GM21529 (cell line): ENCODE results near the gene MAPRE2.

ENCODE experiments used
- ATAC-seq: cut with Tn5 transposase; IDR thresholded peaks from one replicate; pipeline ENCODE4 v1.9.1; 2021; ENCODE audit not compliant: unreplicated experiment

The MAPRE2 gene

GRCh38 chr18:35032113-35032512 is 9.1 kb upstream of the MAPRE2 start:
- ATAC-seq = no peak

GRCh38 chr18:35038029-35038428 is 3.2 kb upstream of the MAPRE2 start:
- no peak for ATAC-seq

- ATAC-seq = peak; percentile 36
Observed at GRCh38 chr18:35038881-35039491, 2.2 kb upstream of the MAPRE2 start.

GRCh38 chr18:35040638-35040987 is 600 bp upstream of the MAPRE2 start:
- no peak for ATAC-seq

- no peak for ATAC-seq
Observed at GRCh38 chr18:35041815-35042387, 688 bp downstream of the MAPRE2 start.

GRCh38 chr18:35042389-35043071 is 1.3 kb downstream of the MAPRE2 start:
- ATAC-seq = peak; percentile 14

- ATAC-seq = no peak
Observed at GRCh38 chr18:35043207-35043606, 2.0 kb downstream of the MAPRE2 start.

- no peak for ATAC-seq
Observed at GRCh38 chr18:35045121-35045520, 3.9 kb downstream of the MAPRE2 start.

- ATAC-seq = no peak
Observed at GRCh38 chr18:35045806-35046205, 4.6 kb downstream of the MAPRE2 start.

GRCh38 chr18:35047697-35048292 is 6.6 kb downstream of the MAPRE2 start:
- no peak for ATAC-seq

- peak; percentile 27 for ATAC-seq
Observed at GRCh38 chr18:35049111-35050027, 8.2 kb downstream of the MAPRE2 start.

GRCh38 chr18:35050028-35050546 is 8.9 kb downstream of the MAPRE2 start:
- ATAC-seq = peak; percentile 33

GRCh38 chr18:35050705-35051195 is 9.5 kb downstream of the MAPRE2 start:
- ATAC-seq = no peak

- ATAC-seq = no peak
Observed at GRCh38 chr18:35051641-35052377, 10.6 kb downstream of the MAPRE2 start.

GRCh38 chr18:35054401-35054800 is 13.2 kb downstream of the MAPRE2 start:
- no peak for ATAC-seq

GRCh38 chr18:35055105-35055504 is 13.9 kb downstream of the MAPRE2 start:
- ATAC-seq = no peak

- no peak for ATAC-seq
Observed at GRCh38 chr18:35055726-35056125, 14.5 kb downstream of the MAPRE2 start.

- no peak for ATAC-seq
Observed at GRCh38 chr18:35059280-35059927, 18.2 kb downstream of the MAPRE2 start.

- ATAC-seq = no peak
Observed at GRCh38 chr18:35060122-35060815, 19.1 kb downstream of the MAPRE2 start.
